Glutamatergic neuron (in vitro differentiated cells): ENCODE data around the gene ATP2B3. TPM values are rescaled to one million over a fixed set of nuclear protein-coding genes. Genes with fewer than 3 reads are reported as not detected.

ENCODE experiments used
- DNase-seq: peaks from one replicate; pipeline ENCODE4 v3.0.0; 2022
- H3K27ac Mint-ChIP-seq: one replicate; pipeline ENCODE4 v1.8.0; 2020; ENCODE audit warnings: mild to moderate bottlenecking, mixed read lengths, inconsistent platforms; ENCODE audit not compliant: unreplicated experiment
- H3K27me3 Mint-ChIP-seq: one replicate; pipeline ENCODE4 v1.8.0; 2020; ENCODE audit warnings: mild to moderate bottlenecking, moderate library complexity, mixed read lengths, inconsistent platforms; ENCODE audit not compliant: unreplicated experiment
- H3K36me3 Mint-ChIP-seq: one replicate; pipeline ENCODE4 v1.8.0; 2020; ENCODE audit warnings: mild to moderate bottlenecking, mixed read lengths, inconsistent platforms; ENCODE audit not compliant: unreplicated experiment
- H3K4me1 Mint-ChIP-seq: one replicate; pipeline ENCODE4 v1.8.0; 2020; ENCODE audit warnings: mild to moderate bottlenecking, low read depth, mixed read lengths, inconsistent platforms; ENCODE audit not compliant: unreplicated experiment
- H3K4me3 Mint-ChIP-seq: one replicate; pipeline ENCODE4 v1.8.0; 2020; ENCODE audit warnings: mild to moderate bottlenecking, mixed read lengths, inconsistent platforms; ENCODE audit not compliant: unreplicated experiment
- H3K9me3 Mint-ChIP-seq: one replicate; pipeline ENCODE4 v1.8.0; 2020; ENCODE audit warnings: mild to moderate bottlenecking, moderate library complexity, mixed read lengths, inconsistent platforms; ENCODE audit not compliant: unreplicated experiment
- CTCF ChIP-seq: fragments of 200-600 bp; sonication (generic); IDR thresholded peaks from one replicate; pipeline ENCODE4 v1.5.0; 2021; ENCODE audit not compliant: partially characterized antibody, unreplicated experiment
- total RNA-seq: library from RNA; stranded (reverse); fragmentation: NEBNext Ultra II Directional; extraction: Animal tissue kit (Norgen Biotek cat#: 25700); gene quantifications from one replicate; pipeline ENCODE4 v1.2.1, GENCODE V29; 2021; ENCODE audit not compliant: unreplicated experiment

Gene ATP2B3
- total RNA-seq, 1 donor from 2014 or later, result 68.0 TPM

DNA sequence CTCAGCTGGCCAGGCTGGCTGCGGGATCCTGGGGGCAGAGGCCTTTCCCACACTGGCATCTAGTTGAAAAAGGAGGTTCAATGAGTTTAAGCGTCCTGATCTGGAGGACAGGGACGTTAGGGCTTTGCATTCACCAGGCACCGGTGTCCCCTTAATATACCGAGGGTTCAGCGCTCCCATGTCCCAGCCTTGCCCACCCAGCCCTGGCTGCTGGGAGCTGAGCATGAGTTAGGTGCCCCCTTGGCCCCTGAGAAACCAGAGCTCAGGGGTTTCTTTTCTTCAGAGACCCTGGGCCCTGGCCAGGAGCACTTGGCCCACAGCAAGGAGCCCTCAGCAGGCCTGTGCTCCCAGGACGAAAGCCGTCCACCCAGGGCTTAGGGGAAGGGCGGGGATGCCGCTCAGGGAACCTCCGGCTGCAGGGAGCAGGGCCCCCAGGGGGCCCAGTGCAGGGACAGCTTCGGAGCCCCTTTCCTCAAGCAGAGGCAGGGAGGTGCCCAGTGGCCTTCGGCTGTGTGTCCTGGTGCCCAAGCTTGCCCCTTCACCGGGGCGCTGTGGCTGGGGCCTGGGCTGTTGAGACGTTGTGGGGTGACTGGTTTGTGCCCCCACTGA lies 108.7 kb downstream of the ATP2B3 start:
- no peak for DNase-seq
- H3K4me3 Mint-ChIP-seq, result no peak overlapping the region
- H3K27ac Mint-ChIP-seq, result no peak overlapping the region
- TF ChIP-seq CTCF, result no peak
- H3K36me3 Mint-ChIP-seq, result peaks cover 3% of the 10 kb centered on the region
- H3K27me3 Mint-ChIP-seq, result no peaks in the 10 kb centered on the region
- H3K4me1 Mint-ChIP-seq, result no peaks in the 10 kb centered on the region
- no peaks in the 10 kb centered on the region for H3K9me3 Mint-ChIP-seq

GRCh38 chrX:153626863-153627674 lies 109.6 kb downstream of the ATP2B3 start:
- Mint-ChIP-seq H3K27ac (no peak overlapping the region), H3K9me3 (no peaks in the 10 kb centered on the region), H3K4me3 (no peak overlapping the region), H3K4me1 (no peaks in the 10 kb centered on the region), H3K27me3 (no peaks in the 10 kb centered on the region), H3K36me3 (peaks cover 6% of the 10 kb centered on the region)
- DNase-seq, result no peak
- no peak for TF ChIP-seq CTCF

- TF ChIP-seq CTCF, result no peak
- H3K4me1 Mint-ChIP-seq, result no peaks in the 10 kb centered on the region
- peaks cover 6% of the 10 kb centered on the region for H3K36me3 Mint-ChIP-seq
- no peaks in the 10 kb centered on the region for H3K9me3 Mint-ChIP-seq
- no peak overlapping the region for H3K4me3 Mint-ChIP-seq
- no peaks in the 10 kb centered on the region for H3K27me3 Mint-ChIP-seq
- DNase-seq, result no peak
- H3K27ac Mint-ChIP-seq, result no peak overlapping the region
Observed at GRCh38 chrX:153627675-153628111, 110.3 kb downstream of the ATP2B3 start.

GRCh38 chrX:153628129-153628528 lies 110.7 kb downstream of the ATP2B3 start:
- H3K4me3 Mint-ChIP-seq, result no peak overlapping the region
- no peak overlapping the region for H3K27ac Mint-ChIP-seq
- H3K36me3 Mint-ChIP-seq, result peaks cover 6% of the 10 kb centered on the region
- no peaks in the 10 kb centered on the region for H3K27me3 Mint-ChIP-seq
- DNase-seq, result no peak
- H3K4me1 Mint-ChIP-seq, result no peaks in the 10 kb centered on the region
- TF ChIP-seq CTCF, result no peak
- no peaks in the 10 kb centered on the region for H3K9me3 Mint-ChIP-seq

DNA sequence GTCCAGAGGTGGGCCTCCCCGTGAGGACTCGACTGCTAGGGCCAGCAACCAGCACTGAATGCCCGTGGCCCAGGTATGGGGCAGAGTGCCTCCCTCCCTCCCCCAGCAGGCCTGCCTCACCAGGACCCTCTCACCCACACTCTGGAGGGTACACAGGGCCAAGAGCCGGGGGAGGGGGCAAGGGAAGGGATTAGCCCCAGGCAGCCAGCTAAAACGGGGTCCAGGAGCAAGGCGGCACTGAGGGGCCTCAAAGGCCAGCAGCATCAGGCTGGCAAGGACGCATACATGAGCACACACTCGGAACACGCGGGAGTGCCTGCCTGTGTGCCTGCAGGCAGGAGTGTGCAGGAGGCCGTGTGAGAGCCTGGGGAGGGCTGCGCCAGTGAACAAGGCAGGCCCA lies 111.2 kb downstream of the ATP2B3 start:
- no peaks in the 10 kb centered on the region for H3K9me3 Mint-ChIP-seq
- TF ChIP-seq CTCF, result no peak
- H3K36me3 Mint-ChIP-seq, result peaks cover 6% of the 10 kb centered on the region
- H3K27me3 Mint-ChIP-seq, result no peaks in the 10 kb centered on the region
- DNase-seq, result no peak
- H3K27ac Mint-ChIP-seq, result no peak overlapping the region
- no peaks in the 10 kb centered on the region for H3K4me1 Mint-ChIP-seq
- H3K4me3 Mint-ChIP-seq, result no peak overlapping the region
